K562 (cell line): ENCODE results near the gene MYL4.

Source experiments
- HDAC6 ChIP-seq: IDR thresholded peaks from 2 replicates; pipeline ENCODE4 v1.6.1; 2012; ENCODE audit warnings: low read depth, mild to moderate bottlenecking, control low read depth, inconsistent platforms, low read length, moderate library complexity
- POLR2A ChIP-seq: fragments of 450-650 bp; conservative IDR thresholded peaks from 2 replicates; pipeline ENCODE4 v1.6.1; 2016
- TEAD2 ChIP-seq: fragments of 450-650 bp; IDR thresholded peaks from 2 replicates; pipeline ENCODE4 v1.6.1; 2016; ENCODE audit warnings: missing genetic modification characterization, control low read depth, missing compliant biosample characterization
- TF ChIP-seq, protein P1 (sequence below), 3 experiments: IDR thresholded peaks in 2 of 3; conservative IDR thresholded peaks in 1 of 3; 2 replicates each; pipeline ENCODE4 v1.5.1; 2011 to 2012; ENCODE audit warnings: low read length in 3 of 3, mild to moderate bottlenecking in 3 of 3, control low read depth in 2 of 3, improper control_type of control experiment in 1 of 3, inconsistent platforms in 1 of 3, low read depth in 1 of 3, mixed read lengths in 1 of 3, moderate library complexity in 1 of 3; ENCODE audit not compliant: insufficient read depth in 2 of 3

DNA sequence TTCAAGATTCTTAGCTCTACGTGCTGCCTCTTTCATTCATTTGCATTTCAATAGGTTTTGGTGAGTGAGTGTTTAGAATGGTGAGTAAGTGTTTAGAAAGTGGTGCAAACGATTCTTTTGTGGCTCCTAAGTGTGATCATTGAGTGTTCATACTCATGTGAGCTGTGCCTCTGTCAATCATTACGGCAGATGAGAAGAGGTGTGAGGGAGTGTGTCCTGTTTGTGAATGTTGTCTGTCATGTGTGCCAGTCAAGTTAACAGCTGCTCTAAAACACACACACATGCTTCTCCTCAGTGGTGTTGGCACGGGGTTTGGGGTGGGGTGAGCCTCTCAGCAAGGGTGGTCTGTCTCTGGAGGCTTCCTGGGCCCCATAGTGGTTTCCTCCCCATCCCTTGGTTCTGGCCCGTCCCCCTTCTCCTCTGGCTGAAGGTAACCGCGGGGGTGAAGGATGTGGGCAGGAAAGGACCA, 11.4 kb downstream of the MYL4 start:
- TF ChIP-seq POLR2A, result no peak
- no peak for TF ChIP-seq TEAD2 (tag)
- TF ChIP-seq, protein P1, sequence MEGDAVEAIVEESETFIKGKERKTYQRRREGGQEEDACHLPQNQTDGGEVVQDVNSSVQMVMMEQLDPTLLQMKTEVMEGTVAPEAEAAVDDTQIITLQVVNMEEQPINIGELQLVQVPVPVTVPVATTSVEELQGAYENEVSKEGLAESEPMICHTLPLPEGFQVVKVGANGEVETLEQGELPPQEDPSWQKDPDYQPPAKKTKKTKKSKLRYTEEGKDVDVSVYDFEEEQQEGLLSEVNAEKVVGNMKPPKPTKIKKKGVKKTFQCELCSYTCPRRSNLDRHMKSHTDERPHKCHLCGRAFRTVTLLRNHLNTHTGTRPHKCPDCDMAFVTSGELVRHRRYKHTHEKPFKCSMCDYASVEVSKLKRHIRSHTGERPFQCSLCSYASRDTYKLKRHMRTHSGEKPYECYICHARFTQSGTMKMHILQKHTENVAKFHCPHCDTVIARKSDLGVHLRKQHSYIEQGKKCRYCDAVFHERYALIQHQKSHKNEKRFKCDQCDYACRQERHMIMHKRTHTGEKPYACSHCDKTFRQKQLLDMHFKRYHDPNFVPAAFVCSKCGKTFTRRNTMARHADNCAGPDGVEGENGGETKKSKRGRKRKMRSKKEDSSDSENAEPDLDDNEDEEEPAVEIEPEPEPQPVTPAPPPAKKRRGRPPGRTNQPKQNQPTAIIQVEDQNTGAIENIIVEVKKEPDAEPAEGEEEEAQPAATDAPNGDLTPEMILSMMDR (IDR thresholded peaks at IDR 0.05 in 2 of 3, conservative IDR thresholded peaks at IDR 0.05 in 1 of 3; ENCODE audit: insufficient read depth in 2 of 3, low read depth in 1 of 3, low read length in 3 of 3), result no peak
- no peak for TF ChIP-seq HDAC6
